Esophagus muscularis mucosa (tissue), 4 donors: ENCODE data around the gene VWC2L. TPM values are rescaled to one million over a fixed set of nuclear protein-coding genes. Genes with fewer than 3 reads are reported as not detected.

ENCODE experiments used
- DNase-seq: peaks from one replicate; pipeline ENCODE4 v3.0.0-alpha.2; 2017; ENCODE audit errors: extremely low spot score
- H3K27ac ChIP-seq, 4 donors: fragments of 200-600 bp; sonication (generic); replicated peaks in 1 of 4; 1 replicate in 3 of 4; 2 replicates in 1 of 4; pipeline ENCODE4 v1.5.1; 2016 to 2019; ENCODE audit warnings: mild to moderate bottlenecking in 1 of 4
- H3K27me3 ChIP-seq, 4 donors: fragments of 200-600 bp; sonication (generic); one replicate each; pipeline versions ENCODE4 v1.5.1 to v1.6.0; 2016 to 2019
- H3K36me3 ChIP-seq, 4 donors: fragments of 200-600 bp; sonication (generic); one replicate each; pipeline ENCODE4 v1.5.1; 2016 to 2019
- H3K4me1 ChIP-seq, 4 donors: fragments of 200-600 bp; sonication (generic); one replicate each; pipeline ENCODE4 v1.5.1; 2016 to 2019
- H3K4me3 ChIP-seq, 4 donors: fragments of 200-600 bp; sonication (generic); 1 replicate in 2 of 4; 2 replicates in 2 of 4; pipeline ENCODE4 v1.5.1; 2016 to 2019; ENCODE audit warnings: mild to moderate bottlenecking in 4 of 4, moderate library complexity in 1 of 4
- H3K9me3 ChIP-seq, 4 donors: fragments of 200-600 bp; sonication (generic); 1 replicate in 3 of 4; 2 replicates in 1 of 4; pipeline ENCODE4 v1.5.1; 2016 to 2019
- EP300 ChIP-seq: sonication (generic); formaldehyde crosslinking; IDR thresholded peaks from one replicate; pipeline ENCODE4 v1.6.1; 2017; ENCODE audit warnings: antibody characterized with exemption
- POLR2A ChIP-seq: fragments of 450-650 bp; IDR thresholded peaks from one replicate; pipeline ENCODE4 v1.6.1; 2017; ENCODE audit warnings: antibody characterized with exemption, moderate library complexity, mild to moderate bottlenecking, low read depth
- POLR2AphosphoS5 ChIP-seq, 2 donors: sonication (generic); formaldehyde crosslinking; IDR thresholded peaks; one replicate each; pipeline ENCODE4 v1.6.1; 2017; ENCODE audit warnings: antibody characterized with exemption in 2 of 2
- WGBS: methylation state at CpG from one replicate; pipeline ENCODE4 v1.1.5; 2018; 5-methylcytosine and 5-hydroxymethylcytosine counted together
- intact Hi-C: fragments of 100-400 bp; cut with DNase I; formaldehyde crosslinking; loops from one replicate; pipeline ENCODE4 v1.15.1; 2023
- total RNA-seq, 4 donors: library from RNA; depleted of rRNA; stranded (reverse); fragments of >200 nt; gene quantifications; one replicate each; pipeline versions ENCODE4 v1.1.0 to v1.2.1, GENCODE V29; 2016
- TF ChIP-seq, protein P1 (sequence below), 3 experiments: fragments of 200-600 bp in 2 of 3; fragments of 450-650 bp in 1 of 3; sonication (generic) in 2 of 3; IDR thresholded peaks; one replicate each; pipeline ENCODE4 v1.5.1; 2017 to 2019; ENCODE audit warnings: antibody characterized with exemption in 3 of 3, mild to moderate bottlenecking in 2 of 3, moderate library complexity in 1 of 3

Gene VWC2L
- total RNA-seq, 4 donors from 2014 or later, result 0.11 TPM; not detected in 3

DNA sequence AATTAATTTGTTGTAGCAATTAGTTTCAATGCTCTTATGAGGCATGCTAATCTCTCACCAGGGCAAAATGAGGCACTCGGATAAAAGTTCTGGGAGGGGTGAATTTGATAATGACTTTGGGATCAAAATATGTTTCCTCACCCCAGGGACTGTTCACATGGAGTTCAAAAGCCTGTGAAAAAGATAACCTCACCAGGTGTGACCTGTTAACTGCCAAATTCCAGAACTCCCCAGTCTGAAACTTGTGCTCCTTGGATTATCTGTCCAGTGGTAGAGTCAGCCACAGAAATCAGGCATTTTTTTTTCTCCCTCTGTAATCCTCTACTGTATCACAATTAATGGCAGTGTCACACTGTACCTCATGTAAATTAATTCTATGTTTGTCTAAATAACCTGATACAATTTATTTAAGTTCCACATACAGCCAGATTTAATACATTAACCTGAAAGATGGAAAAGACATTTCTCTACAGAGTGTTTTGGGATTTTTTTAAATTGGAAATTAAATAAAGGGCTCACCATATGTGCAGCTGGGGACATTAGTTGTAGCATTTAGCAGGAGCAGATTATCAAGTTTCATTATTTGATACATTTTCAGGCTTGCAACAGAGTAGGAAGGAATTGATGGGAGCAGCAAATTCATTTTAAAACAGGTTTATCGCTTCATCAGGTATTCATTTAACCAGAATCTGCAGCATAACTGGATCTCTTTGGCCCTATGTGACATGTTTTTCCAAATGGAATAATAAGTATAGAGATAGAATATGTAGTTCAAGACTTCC, 191.2 kb downstream of the VWC2L start:
- TF ChIP-seq POLR2AphosphoS5 (IDR thresholded peaks at IDR 0.05) (no peak), POLR2A (no peak), EP300 (no peak)
- TF ChIP-seq, protein P1, sequence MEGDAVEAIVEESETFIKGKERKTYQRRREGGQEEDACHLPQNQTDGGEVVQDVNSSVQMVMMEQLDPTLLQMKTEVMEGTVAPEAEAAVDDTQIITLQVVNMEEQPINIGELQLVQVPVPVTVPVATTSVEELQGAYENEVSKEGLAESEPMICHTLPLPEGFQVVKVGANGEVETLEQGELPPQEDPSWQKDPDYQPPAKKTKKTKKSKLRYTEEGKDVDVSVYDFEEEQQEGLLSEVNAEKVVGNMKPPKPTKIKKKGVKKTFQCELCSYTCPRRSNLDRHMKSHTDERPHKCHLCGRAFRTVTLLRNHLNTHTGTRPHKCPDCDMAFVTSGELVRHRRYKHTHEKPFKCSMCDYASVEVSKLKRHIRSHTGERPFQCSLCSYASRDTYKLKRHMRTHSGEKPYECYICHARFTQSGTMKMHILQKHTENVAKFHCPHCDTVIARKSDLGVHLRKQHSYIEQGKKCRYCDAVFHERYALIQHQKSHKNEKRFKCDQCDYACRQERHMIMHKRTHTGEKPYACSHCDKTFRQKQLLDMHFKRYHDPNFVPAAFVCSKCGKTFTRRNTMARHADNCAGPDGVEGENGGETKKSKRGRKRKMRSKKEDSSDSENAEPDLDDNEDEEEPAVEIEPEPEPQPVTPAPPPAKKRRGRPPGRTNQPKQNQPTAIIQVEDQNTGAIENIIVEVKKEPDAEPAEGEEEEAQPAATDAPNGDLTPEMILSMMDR (IDR thresholded peaks at IDR 0.05), result no peak
- Histone ChIP-seq H3K27me3 (no peaks in the 10 kb centered on the region), H3K4me1 (no peaks in the 10 kb centered on the region), H3K27ac (no peak overlapping the region), H3K9me3 (no peaks in the 10 kb centered on the region), H3K4me3 (no peak overlapping the region), H3K36me3 (no peaks in the 10 kb centered on the region)
- intact Hi-C loops, result no loop called here
- DNase-seq, result no peak
- WGBS, result 82% methylated on average over 2 of the region's 2 CpGs

DNA sequence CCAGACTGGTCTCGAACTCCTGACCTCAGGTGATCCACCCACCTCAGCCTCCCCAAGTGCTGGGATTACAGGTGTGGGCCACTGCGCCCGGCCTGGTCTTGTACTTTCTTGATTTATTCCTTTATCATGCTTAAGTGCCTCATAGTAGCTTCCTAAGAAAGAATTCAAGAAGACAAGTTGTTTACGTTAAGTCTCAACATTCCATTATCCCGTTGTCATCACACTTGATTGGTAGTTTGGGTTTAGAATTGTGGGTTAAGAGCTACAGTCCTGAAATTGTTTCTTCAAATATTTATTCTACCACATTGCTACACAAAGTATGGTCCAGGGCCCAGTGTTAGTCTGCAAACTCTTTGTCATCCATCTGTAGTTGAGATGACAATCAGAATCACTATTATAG, 194.0 kb downstream of the VWC2L start:
- Histone ChIP-seq H3K4me1 (no peaks in the 10 kb centered on the region), H3K4me3 (no peak overlapping the region), H3K27me3 (no peaks in the 10 kb centered on the region), H3K27ac (no peak overlapping the region), H3K36me3 (no peaks in the 10 kb centered on the region), H3K9me3 (no peaks in the 10 kb centered on the region)
- WGBS, result 66% methylated on average over 5 of the region's 5 CpGs
- intact Hi-C loops, result no loop called here
- TF ChIP-seq POLR2A (no peak), EP300 (no peak), POLR2AphosphoS5 (IDR thresholded peaks at IDR 0.05) (no peak)
- TF ChIP-seq, protein P1 (IDR thresholded peaks at IDR 0.05), result no peak
- DNase-seq, result no peak

DNA sequence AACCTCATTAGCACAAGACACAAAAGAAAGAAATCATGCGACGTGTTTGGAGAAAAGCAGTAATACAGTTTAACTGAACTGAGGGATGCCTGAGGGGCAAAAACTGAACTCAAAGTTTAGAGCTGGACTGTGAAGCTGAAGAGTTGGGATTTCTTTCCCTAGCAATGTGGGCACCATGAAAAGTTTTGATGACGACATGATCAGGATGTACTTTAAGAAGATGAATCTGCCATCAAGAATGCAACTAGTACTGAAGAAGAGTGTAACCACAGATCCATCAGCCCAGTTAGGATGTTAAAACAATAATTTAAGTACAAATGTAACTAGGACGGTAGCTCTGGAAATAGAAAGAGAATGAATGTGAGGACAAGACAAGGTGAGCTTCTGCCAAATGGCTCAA, 196.2 kb downstream of the VWC2L start:
- H3K4me3 ChIP-seq, result no peak overlapping the region
- H3K27me3 ChIP-seq, result no peaks in the 10 kb centered on the region
- H3K36me3 ChIP-seq, result no peaks in the 10 kb centered on the region
- WGBS, result 75% methylated on average over 4 of the region's 4 CpGs
- DNase-seq, result no peak
- H3K9me3 ChIP-seq, result no peaks in the 10 kb centered on the region
- no peaks in the 10 kb centered on the region for H3K4me1 ChIP-seq
- intact Hi-C loops, result no loop called here
- TF ChIP-seq, protein P1 (IDR thresholded peaks at IDR 0.05), result no peak
- TF ChIP-seq EP300, result no peak
- TF ChIP-seq POLR2AphosphoS5 (IDR thresholded peaks at IDR 0.05), result no peak
- TF ChIP-seq POLR2A, result no peak
- H3K27ac ChIP-seq, result no peak overlapping the region

DNA sequence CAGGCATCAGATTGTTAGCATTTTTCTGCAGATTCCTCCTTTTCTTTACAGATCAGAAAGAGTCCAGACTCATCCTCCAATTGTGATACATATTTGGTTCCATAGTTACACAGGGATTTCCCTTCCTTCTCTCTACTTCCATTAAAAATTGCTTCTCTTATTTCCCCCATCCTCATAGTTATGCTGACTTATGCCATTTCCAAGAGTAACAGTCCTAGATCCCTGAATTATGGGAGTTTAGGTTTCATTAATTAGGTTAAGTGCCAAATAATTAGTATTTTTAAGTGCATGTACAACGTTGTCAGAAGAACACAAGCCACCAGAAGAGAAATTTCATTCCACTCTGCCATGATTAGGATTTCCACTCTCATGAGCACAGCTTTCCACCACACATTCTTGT, 200.2 kb downstream of the VWC2L start:
- no peaks in the 10 kb centered on the region for H3K36me3 ChIP-seq
- H3K9me3 ChIP-seq, result no peaks in the 10 kb centered on the region
- H3K4me1 ChIP-seq, result no peaks in the 10 kb centered on the region
- H3K27me3 ChIP-seq, result no peaks in the 10 kb centered on the region
- no peak overlapping the region for H3K27ac ChIP-seq
- H3K4me3 ChIP-seq, result no peak overlapping the region
- intact Hi-C loops, result no loop called here
- 71% methylated on average over 1 of the region's 1 CpG for WGBS
- TF ChIP-seq EP300, result no peak
- TF ChIP-seq, protein P1 (IDR thresholded peaks at IDR 0.05), result no peak
- no peak for TF ChIP-seq POLR2AphosphoS5 (IDR thresholded peaks at IDR 0.05)
- no peak for TF ChIP-seq POLR2A
- no peak for DNase-seq
